A673 (cell line): Measurements from ENCODE around the gene TXNDC16. TPM values are rescaled to one million over a fixed set of nuclear protein-coding genes. Genes with fewer than 3 reads are reported as not detected.

ENCODE experiments used
- Bru-seq: library from RNA; stranded (reverse); fragments of 400-500 nt; gene quantifications from one replicate; lab custom pipeline; 2021; lab: Mats Ljungman, UMichigan
- BruChase-seq, 2 experiments: library from RNA; stranded (reverse); fragments of 400-500 nt; gene quantifications; one replicate each; lab custom pipeline; 2021; lab: Mats Ljungman, UMichigan
- BruUV-seq: library from RNA; stranded (reverse); fragments of 400-500 nt; replicated peaks from 2 replicates; lab custom pipeline; 2021; lab: Mats Ljungman, UMichigan
- CTCF ChIA-PET: fragments of 300-600 bp; sonication (Branson Sonifier 250); formaldehyde crosslinking; loops from one replicate; lab custom pipeline; 2022; ENCODE audit warnings: antibody characterized with exemption; lab: Charles Lee
- POLR2A ChIA-PET: fragments of 300-600 bp; sonication (Branson Sonifier 250); formaldehyde crosslinking; loops from one replicate; lab custom pipeline; 2022; ENCODE audit warnings: antibody characterized with exemption; ENCODE audit not compliant: low non-redundant PET; lab: Charles Lee
- DNase-seq: peaks from one replicate; pipeline ENCODE4 v3.0.0-alpha.2; 2015; ENCODE audit warnings: low spot score
- H3K27ac ChIP-seq: fragments of 200-600 bp; sonication (generic); 2 replicates; pipeline ENCODE4 v1.5.1; 2016; ENCODE audit warnings: mixed run types, low read depth, mild to moderate bottlenecking, mixed read lengths, antibody characterized with exemption, low read length; ENCODE audit not compliant: poor library complexity, severe bottlenecking
- H3K27me3 ChIP-seq: fragments of 200-600 bp; sonication (generic); replicated peaks from 2 replicates; pipeline ENCODE4 v1.6.1; 2017; ENCODE audit warnings: mixed run types, low read depth, mild to moderate bottlenecking, mixed read lengths, antibody characterized with exemption, low read length; ENCODE audit not compliant: insufficient read depth, poor library complexity
- H3K36me3 ChIP-seq: fragments of 200-600 bp; sonication (generic); 2 replicates; pipeline ENCODE4 v1.6.1; 2016; ENCODE audit warnings: mixed run types, mild to moderate bottlenecking, mixed read lengths, antibody characterized with exemption, low read length; ENCODE audit not compliant: insufficient read depth, poor library complexity, severe bottlenecking
- H3K4me1 ChIP-seq: fragments of 200-600 bp; sonication (generic); 2 replicates; pipeline ENCODE4 v1.6.1; 2017; ENCODE audit warnings: mixed run types, mild to moderate bottlenecking, mixed read lengths, antibody characterized with exemption, low read length; ENCODE audit not compliant: insufficient read depth, poor library complexity, severe bottlenecking
- H3K4me3 ChIP-seq: fragments of 200-600 bp; sonication (generic); 2 replicates; pipeline ENCODE4 v1.5.1; 2016; ENCODE audit warnings: low read depth, mixed run types, mild to moderate bottlenecking, mixed read lengths, low read length; ENCODE audit not compliant: poor library complexity, severe bottlenecking
- H3K9me3 ChIP-seq: fragments of 200-600 bp; sonication (generic); 2 replicates; pipeline ENCODE4 v1.6.1; 2016; ENCODE audit warnings: mixed run types, low read depth, mild to moderate bottlenecking, mixed read lengths, antibody characterized with exemption, low read length; ENCODE audit not compliant: poor library complexity, severe bottlenecking
- EZH2 ChIP-seq: fragments of 200-600 bp; sonication (generic); IDR thresholded peaks from 2 replicates; pipeline ENCODE4 v1.6.1; 2017; ENCODE audit warnings: borderline replicate concordance, low read depth, mild to moderate bottlenecking, mixed read lengths, antibody characterized with exemption, low read length; ENCODE audit not compliant: poor library complexity, severe bottlenecking
- intact Hi-C: fragments of 100-400 bp; cut with micrococcal nuclease; formaldehyde crosslinking; loops from one replicate; pipeline ENCODE4 v1.10.0; 2022; ENCODE audit not compliant: unreplicated experiment
- long read RNA-seq: library from polyadenylated mRNA; stranded (forward); transcript quantifications from one replicate; pipeline ENCODE4 v2.0.0, GENCODE V29; 2022
- total RNA-seq: library from RNA; stranded (reverse); gene quantifications from 2 replicates; pipeline ENCODE4 v1.2.3, GENCODE V29; 2021
- TF ChIP-seq, protein P1 (sequence below): fragments of 300-800, 200-600 bp; sonication (generic); conservative IDR thresholded peaks from 2 replicates; pipeline ENCODE4 v1.5.1; 2017; ENCODE audit warnings: low read depth, mild to moderate bottlenecking, antibody characterized with exemption, low read length, moderate library complexity, mixed read lengths

Gene TXNDC16, protein sequence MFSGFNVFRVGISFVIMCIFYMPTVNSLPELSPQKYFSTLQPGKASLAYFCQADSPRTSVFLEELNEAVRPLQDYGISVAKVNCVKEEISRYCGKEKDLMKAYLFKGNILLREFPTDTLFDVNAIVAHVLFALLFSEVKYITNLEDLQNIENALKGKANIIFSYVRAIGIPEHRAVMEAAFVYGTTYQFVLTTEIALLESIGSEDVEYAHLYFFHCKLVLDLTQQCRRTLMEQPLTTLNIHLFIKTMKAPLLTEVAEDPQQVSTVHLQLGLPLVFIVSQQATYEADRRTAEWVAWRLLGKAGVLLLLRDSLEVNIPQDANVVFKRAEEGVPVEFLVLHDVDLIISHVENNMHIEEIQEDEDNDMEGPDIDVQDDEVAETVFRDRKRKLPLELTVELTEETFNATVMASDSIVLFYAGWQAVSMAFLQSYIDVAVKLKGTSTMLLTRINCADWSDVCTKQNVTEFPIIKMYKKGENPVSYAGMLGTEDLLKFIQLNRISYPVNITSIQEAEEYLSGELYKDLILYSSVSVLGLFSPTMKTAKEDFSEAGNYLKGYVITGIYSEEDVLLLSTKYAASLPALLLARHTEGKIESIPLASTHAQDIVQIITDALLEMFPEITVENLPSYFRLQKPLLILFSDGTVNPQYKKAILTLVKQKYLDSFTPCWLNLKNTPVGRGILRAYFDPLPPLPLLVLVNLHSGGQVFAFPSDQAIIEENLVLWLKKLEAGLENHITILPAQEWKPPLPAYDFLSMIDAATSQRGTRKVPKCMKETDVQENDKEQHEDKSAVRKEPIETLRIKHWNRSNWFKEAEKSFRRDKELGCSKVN
- total RNA-seq = 3.4 and 4.8 TPM in 2 replicates
- Bru-seq, nascent RNA = percentile 57 among the genes with signal in this experiment
- percentile 53 among the genes with signal in this experiment for BruChase-seq, experiment 1, labeled RNA remaining after a 2-hour chase
- percentile 41 among the genes with signal in this experiment for BruChase-seq, experiment 2, labeled RNA remaining after a 6-hour chase
- long read RNA-seq, partial matches to known transcripts = 6 of 8 reads
- long read RNA-seq, other reads (novel, unspliced or antisense) = 2 of 8 reads

DNA sequence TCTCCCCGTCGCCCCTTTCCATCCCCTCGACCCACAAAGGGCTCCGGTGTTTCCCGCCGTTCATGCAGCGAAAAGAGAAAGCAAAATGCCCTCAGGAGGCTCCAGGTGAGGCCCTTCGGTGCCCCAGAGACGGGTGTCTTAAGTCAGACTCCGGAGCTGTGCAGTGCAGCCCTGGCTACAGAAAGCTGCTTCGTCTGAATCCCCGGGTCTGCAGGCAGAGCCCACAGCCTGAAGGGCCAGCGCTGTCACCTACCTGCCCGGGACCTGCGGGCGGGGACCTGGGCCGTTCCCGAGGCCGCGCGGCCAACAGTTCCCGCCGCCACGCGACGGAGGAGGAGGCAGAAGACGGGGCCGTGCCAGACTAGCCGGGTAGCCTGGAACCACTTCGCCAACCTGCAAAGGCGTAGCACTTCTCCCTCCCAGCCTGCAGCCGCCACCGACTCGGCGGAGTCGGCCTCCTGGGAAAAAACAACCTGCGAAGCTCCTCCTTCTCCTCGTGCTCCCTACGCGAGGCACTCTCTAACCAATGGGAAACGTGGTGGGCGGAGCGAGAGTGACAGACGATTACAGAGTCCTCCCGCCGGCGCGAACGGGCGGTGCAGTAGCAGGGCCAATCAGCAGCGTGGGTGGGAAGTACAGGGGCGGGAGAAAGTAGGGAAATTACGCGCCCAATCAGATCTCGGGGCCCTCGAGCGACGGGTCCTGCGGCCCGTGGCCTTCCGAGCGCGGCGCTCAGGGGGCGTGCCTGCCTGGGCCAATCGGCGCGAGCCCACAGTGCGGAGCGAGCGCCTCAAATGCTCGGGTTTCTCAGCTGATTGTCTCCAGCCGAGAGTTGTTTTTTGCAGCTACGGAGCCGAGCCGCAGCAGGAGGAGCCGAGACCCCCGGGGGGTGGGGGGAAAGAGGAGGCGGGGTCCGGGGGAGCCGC, at the start of gene TXNDC16, which contains the start of gene GPR137C:
TSS of gene TXNDC16 (minus strand) at position 443 of the 926 bp plus-strand sequence. CDS start 8,948 bp downstream, outside the sequence.
TSS of gene GPR137C (plus strand) at position 774 of the 926 bp plus-strand sequence. CDS start 312 bp downstream, outside the sequence.
- peak; percentile 100 for DNase-seq
- TF ChIP-seq, protein P1, sequence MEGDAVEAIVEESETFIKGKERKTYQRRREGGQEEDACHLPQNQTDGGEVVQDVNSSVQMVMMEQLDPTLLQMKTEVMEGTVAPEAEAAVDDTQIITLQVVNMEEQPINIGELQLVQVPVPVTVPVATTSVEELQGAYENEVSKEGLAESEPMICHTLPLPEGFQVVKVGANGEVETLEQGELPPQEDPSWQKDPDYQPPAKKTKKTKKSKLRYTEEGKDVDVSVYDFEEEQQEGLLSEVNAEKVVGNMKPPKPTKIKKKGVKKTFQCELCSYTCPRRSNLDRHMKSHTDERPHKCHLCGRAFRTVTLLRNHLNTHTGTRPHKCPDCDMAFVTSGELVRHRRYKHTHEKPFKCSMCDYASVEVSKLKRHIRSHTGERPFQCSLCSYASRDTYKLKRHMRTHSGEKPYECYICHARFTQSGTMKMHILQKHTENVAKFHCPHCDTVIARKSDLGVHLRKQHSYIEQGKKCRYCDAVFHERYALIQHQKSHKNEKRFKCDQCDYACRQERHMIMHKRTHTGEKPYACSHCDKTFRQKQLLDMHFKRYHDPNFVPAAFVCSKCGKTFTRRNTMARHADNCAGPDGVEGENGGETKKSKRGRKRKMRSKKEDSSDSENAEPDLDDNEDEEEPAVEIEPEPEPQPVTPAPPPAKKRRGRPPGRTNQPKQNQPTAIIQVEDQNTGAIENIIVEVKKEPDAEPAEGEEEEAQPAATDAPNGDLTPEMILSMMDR = no peak
- TF ChIP-seq EZH2 = no peak
- peak within 1 kb of the TSS; percentile 56 for H3K27ac ChIP-seq
- POLR2A ChIA-PET = interaction anchor here (0.6 kb wide), 1 partner anchor 44 kb away, joined by 3 read pairs; no protein-coding TSS in a partner anchor
- BruUV-seq = TSS peak; percentile 67
- no peaks in the 10 kb centered on the region for H3K36me3 ChIP-seq
- intact Hi-C loops = loop anchor here (5.0 kb wide), 1 partner anchor 140 kb away; no protein-coding TSS in a partner anchor
- no peaks in the 10 kb centered on the region for H3K9me3 ChIP-seq
- H3K27me3 ChIP-seq = no peaks in the 10 kb centered on the region
- CTCF ChIA-PET = interaction anchor here (0.6 kb wide), 2 partner anchors 98 to 489 kb away, joined by 3 to 4 read pairs; no protein-coding TSS in a partner anchor
- peak within 1 kb of the TSS; percentile 81 for H3K4me3 ChIP-seq
- peaks cover 17% of the 10 kb centered on the region for H3K4me1 ChIP-seq

DNA sequence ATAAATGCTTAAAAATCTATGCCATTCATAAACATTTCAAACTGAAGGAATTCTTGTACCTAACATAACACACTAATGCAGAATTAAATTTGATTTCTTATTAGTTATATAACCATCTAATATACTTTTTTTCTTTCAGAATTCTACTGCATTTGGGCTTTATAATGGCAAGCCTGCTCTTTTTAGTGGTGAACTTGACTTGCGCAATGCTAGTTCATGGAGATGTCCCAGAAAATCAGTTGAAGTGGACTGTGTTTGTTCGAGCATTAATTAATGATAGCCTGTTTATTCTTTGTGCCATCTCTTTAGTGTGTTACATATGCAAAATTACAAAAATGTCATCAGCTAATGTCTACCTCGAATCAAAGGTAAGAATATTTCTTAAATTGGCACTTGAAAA, 47.7 kb upstream of the TXNDC16 start:
- POLR2A ChIA-PET = no interaction called here
- Histone ChIP-seq H3K9me3 (no peaks in the 10 kb centered on the region), H3K27me3 (no peaks in the 10 kb centered on the region), H3K27ac (no peak overlapping the region), H3K4me1 (no peaks in the 10 kb centered on the region), H3K36me3 (no peaks in the 10 kb centered on the region), H3K4me3 (no peak overlapping the region)
- intact Hi-C loops = no loop called here
- CTCF ChIA-PET = no interaction called here
- DNase-seq = no peak
- BruUV-seq = no TSS peak
- no peak for TF ChIP-seq EZH2
- TF ChIP-seq, protein P1 = no peak
